ENCODE measurements around the gene ZNF618. TPM values are rescaled to one million over a fixed set of nuclear protein-coding genes. Genes with fewer than 3 reads are reported as not detected.

Gene ZNF618
- total RNA-seq, 4 donors from 2014 or later, result 0.68 to 2.1 (median 1.3) TPM

DNA sequence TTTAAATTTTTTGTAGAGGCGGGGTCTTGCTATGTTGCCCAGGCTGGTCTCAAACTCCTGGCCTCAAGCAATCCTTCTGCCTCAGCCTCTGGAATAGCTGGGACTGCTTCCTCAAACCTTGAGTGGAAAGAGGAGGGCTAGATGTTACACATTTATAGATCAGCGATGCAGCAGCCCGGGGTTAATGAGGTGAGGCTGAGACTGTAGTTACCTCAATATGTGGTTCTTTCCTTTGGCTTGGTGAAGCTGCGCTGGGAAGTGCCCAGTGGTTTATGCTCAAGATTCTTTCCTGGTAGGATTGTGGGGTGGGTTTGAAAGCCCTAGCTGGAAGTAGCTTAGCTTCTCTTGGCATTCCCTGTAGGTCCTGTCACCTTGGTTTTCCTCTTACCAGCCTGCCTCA lies 22.5 kb downstream of the ZNF618 start:
- Histone ChIP-seq H3K27ac (no peak overlapping the region), H3K36me3 (no peaks in the 10 kb centered on the region), H3K27me3 (no peaks in the 10 kb centered on the region), H3K4me3 (no peak overlapping the region), H3K9me3 (no peaks in the 10 kb centered on the region), H3K4me1 (no peaks in the 10 kb centered on the region)
- whole genome bisulfite sequencing, 2 donors, result 88 to 91% methylated on average over 3 to 4 of the region's 4 CpGs
- no peak for TF ChIP-seq POLR2A (IDR thresholded peaks at IDR 0.05)
- TF ChIP-seq, protein P1, sequence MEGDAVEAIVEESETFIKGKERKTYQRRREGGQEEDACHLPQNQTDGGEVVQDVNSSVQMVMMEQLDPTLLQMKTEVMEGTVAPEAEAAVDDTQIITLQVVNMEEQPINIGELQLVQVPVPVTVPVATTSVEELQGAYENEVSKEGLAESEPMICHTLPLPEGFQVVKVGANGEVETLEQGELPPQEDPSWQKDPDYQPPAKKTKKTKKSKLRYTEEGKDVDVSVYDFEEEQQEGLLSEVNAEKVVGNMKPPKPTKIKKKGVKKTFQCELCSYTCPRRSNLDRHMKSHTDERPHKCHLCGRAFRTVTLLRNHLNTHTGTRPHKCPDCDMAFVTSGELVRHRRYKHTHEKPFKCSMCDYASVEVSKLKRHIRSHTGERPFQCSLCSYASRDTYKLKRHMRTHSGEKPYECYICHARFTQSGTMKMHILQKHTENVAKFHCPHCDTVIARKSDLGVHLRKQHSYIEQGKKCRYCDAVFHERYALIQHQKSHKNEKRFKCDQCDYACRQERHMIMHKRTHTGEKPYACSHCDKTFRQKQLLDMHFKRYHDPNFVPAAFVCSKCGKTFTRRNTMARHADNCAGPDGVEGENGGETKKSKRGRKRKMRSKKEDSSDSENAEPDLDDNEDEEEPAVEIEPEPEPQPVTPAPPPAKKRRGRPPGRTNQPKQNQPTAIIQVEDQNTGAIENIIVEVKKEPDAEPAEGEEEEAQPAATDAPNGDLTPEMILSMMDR (IDR thresholded peaks at IDR 0.05), result no peak
- intact Hi-C loops (cut with DNase I), result no loop called here
- DNase-seq, result no peak

DNA sequence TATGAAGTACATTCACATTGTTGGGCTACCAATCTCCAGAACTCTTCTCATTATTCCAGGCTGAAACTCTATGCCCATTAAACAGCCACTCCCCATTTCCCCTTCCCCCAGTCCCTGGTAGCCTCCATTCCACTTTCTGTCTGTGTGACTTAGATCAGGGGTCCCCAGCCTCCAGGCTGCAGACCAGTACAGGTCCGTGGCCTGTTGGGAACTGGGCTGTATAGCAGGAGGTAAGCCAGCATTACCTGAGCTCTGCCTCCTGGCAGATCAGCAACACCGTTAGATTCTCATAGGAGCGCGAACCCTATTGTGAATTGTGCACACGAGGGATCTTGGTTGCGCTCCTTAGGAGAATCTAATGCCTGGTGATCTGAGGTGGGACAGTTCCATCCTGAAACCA lies 23.1 kb downstream of the ZNF618 start:
- no peak overlapping the region for H3K4me3 ChIP-seq
- no peak overlapping the region for H3K27ac ChIP-seq
- intact Hi-C loops (cut with DNase I), result no loop called here
- H3K36me3 ChIP-seq, result no peaks in the 10 kb centered on the region
- H3K9me3 ChIP-seq, result no peaks in the 10 kb centered on the region
- DNase-seq, result no peak
- no peak for TF ChIP-seq POLR2A (IDR thresholded peaks at IDR 0.05)
- TF ChIP-seq, protein P1 (IDR thresholded peaks at IDR 0.05), result no peak
- H3K27me3 ChIP-seq, result no peaks in the 10 kb centered on the region
- H3K4me1 ChIP-seq, result no peaks in the 10 kb centered on the region
- WGBS, 2 donors, result 100% methylated on average over 5 of the region's 6 CpGs; no CpG with 5 or more reads in 1 of the 2 donors

DNA sequence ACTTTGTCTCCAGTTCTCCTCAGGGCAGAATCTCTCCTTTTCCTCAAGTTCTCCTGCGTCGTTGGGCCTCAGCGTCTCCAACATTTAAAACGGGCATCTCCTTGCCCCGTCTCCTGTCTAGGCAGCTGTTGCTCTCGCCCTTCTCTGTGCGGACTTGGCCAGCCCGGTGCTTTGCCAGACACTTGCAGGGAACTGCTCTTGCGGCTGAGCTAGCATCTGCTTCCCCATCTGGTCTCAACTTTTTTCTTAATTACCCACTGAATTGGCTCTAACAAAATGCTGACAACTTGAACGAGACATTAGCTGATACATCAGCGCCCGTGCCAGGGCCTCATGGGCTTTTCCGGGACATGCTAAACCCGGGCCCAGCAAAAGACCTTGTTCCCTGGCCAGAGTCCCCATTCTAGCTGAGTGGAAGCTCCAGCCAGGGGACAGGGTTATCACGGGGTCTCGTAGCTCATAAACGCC lies 25.1 kb downstream of the ZNF618 start:
- H3K4me1 ChIP-seq, result peaks cover 0 to 7% (median 3%) of the 10 kb centered on the region in 3 donors
- H3K9me3 ChIP-seq, result no peaks in the 10 kb centered on the region
- DNase-seq, result no peak
- H3K27ac ChIP-seq, result peak overlapping the region in 3 of 4 donors; percentile 3 to 66 (median 40)
- H3K4me3 ChIP-seq, result peak overlapping the region in 1 of 4 donors; percentile 5
- TF ChIP-seq, protein P1 (IDR thresholded peaks at IDR 0.05), result no peak
- no peak for TF ChIP-seq POLR2A (IDR thresholded peaks at IDR 0.05)
- no peaks in the 10 kb centered on the region for H3K36me3 ChIP-seq
- 78 to 85% methylated on average over 11 to 17 of the region's 17 CpGs for WGBS, 2 donors
- intact Hi-C loops (cut with DNase I), result no loop called here
- H3K27me3 ChIP-seq, result no peaks in the 10 kb centered on the region

DNA sequence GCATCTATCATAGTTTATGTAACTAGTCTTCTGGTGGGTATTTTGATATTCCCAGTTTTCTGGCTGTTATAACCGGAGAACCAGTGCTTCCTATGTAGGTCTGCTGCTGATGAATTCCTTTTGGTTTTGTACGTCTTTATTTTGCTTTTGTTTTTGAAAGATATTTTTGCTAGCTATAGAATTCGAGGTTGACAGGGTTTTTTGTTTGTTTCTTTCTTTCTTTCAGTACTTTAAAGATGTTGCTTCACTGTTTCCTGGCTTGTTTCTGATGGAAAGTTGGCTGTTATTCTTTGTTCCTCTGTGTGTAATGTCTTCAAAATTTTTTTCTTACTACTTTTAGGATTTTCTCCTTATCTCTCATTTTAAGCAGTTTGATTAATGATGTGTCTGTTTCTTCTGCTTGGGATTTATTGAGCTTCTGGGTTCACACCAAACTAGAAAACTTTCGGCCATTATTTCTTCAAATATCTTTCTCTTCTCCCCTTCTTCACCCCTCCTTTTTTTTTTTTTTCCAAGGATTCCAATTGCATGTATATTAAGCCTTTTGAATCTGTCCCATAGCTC lies 27.5 kb downstream of the ZNF618 start:
- Histone ChIP-seq H3K4me3 (no peak overlapping the region), H3K4me1 (peaks cover 4 to 21% (median 7%) of the 10 kb centered on the region in 3 donors), H3K27ac (no peak overlapping the region), H3K27me3 (no peaks in the 10 kb centered on the region), H3K9me3 (no peaks in the 10 kb centered on the region), H3K36me3 (no peaks in the 10 kb centered on the region)
- TF ChIP-seq POLR2A (IDR thresholded peaks at IDR 0.05), result no peak
- TF ChIP-seq, protein P1 (IDR thresholded peaks at IDR 0.05), result no peak
- 69 to 75% methylated on average over 4 of the region's 4 CpGs for WGBS, 2 donors
- intact Hi-C loops (cut with DNase I), result no loop called here
- no peak for DNase-seq

DNA sequence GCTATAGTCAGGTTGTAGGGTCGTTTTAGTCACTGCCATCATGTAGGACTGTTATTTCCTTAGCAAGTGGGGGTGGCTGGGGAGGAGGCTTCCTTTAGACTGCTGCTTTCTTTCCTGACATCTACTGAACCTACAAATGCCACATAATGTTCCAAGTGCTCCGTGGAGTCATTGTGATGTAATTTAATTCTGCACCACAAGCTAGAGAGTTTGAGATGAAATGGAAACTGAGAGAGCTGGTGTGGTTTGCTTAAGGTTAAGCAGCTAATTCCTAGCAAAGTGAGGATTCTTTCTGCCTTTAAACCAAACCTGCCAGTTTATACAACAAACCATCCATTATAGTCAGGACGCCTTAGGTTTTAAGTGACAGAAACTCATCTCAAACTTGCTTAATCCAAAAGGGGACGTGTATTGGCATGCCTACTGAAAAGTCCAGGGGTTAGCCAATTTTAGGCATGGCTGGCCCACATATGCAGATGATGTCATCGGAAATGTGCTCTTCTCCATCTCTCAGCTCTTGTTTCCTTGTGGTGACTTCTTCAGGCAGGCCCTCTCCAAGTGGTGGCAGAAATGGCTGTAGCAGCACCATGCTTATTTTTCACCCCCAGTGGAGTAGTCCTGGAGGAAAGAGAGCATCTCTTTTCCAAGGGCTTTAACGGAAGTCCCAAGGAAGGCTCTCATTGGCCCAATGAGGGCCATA lies 30.5 kb downstream of the ZNF618 start:
- WGBS, 2 donors, result 34 to 59% methylated on average over 6 of the region's 6 CpGs
- intact Hi-C loops (cut with DNase I), result no loop called here
- H3K4me1 ChIP-seq, result peaks cover 4 to 32% (median 7%) of the 10 kb centered on the region in 3 donors
- H3K36me3 ChIP-seq, result no peaks in the 10 kb centered on the region
- no peak for DNase-seq
- peak overlapping the region in 2 of 4 donors; percentile 15 to 33 for H3K27ac ChIP-seq
- TF ChIP-seq, protein P1 (IDR thresholded peaks at IDR 0.05), result no peak
- no peak for TF ChIP-seq POLR2A (IDR thresholded peaks at IDR 0.05)
- H3K9me3 ChIP-seq, result no peaks in the 10 kb centered on the region
- no peak overlapping the region for H3K4me3 ChIP-seq
- no peaks in the 10 kb centered on the region for H3K27me3 ChIP-seq

All from esophagus squamous epithelium (tissue), 5 donors.